ENCODE measurements around the gene ZFAND3. TPM values are rescaled to one million over a fixed set of nuclear protein-coding genes. Genes with fewer than 3 reads are reported as not detected.

Gene ZFAND3
- total and polyA plus RNA-seq, 2 donors (not counting 1 experiment from before 2014, with no cell fraction given) = 13.5 to 58.3 TPM

DNA sequence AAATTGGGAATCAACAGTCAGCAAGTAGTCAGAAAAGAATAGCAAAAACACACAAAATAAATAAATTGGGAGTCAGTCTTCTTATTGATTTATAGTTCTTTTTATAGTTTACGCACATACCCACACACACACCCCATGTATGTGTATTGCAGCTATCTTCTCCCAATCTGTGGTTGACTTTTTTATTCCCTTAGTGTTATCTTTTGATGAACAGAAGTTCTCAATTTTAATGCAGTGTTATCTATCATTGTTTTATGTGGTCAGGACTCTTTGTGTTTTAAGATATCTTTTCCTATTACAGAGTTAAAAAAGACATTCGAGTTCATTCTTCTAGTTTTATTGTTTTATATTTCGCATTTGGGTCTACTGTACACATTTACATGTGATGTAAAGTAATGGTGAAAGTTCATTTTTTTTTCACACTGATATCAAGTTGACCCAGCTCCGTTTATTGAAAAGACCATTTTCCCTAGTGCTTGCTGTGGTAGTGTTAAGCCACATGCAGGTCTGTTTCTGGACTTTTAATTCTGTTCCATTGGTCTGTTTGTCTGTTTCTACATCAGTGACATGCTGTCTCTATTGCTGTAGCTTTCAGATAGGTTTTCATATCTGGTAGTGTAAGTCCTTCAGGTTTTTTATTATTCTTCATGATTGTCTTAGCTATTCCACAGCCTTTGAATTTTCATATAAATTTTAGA is 78.4 kb downstream of the ZFAND3 start:
- no peak overlapping the region for H3K27ac Mint-ChIP-seq
- DNase-seq (no peak), ATAC-seq (ENCODE audit: low read depth) (no peak)
- Histone ChIP-seq H3K4me3 (ENCODE audit: control extremely low read depth in 1 of 5, extremely low read depth in 1 of 5, insufficient read depth in 1 of 5, low read depth in 2 of 5, low read length in 4 of 5) (no peak overlapping the region), H3K9me3 (ENCODE audit: control extremely low read depth in 1 of 3, control insufficient read depth in 2 of 3, insufficient read depth in 1 of 3, low read length in 2 of 3) (peaks cover 0 to 12% (median 0%) of the 10 kb centered on the region in 3 donors), H3K9ac (ENCODE audit: low read length) (no peak overlapping the region), H3K4me1 (ENCODE audit: control insufficient read depth in 2 of 2, insufficient read depth in 2 of 2, low read length in 2 of 2) (peaks cover 6 to 8% of the 10 kb centered on the region in 2 donors), H3K36me3 (replicated peaks in 1 of 2; ENCODE audit: control extremely low read depth in 1 of 2, control insufficient read depth in 1 of 2, extremely low read depth in 1 of 2, insufficient read depth in 2 of 2, low read length in 1 of 2) (peaks cover 0 to 3% of the 10 kb centered on the region in 2 experiments), H2AFZ (ENCODE audit: insufficient read depth, low read depth, low read length, poor library complexity, severe bottlenecking) (no peak overlapping the region), H3K79me2 (ENCODE audit: control insufficient read depth, insufficient read depth, low read length) (peaks cover 93% of the 10 kb centered on the region), H3K4me2 (replicated peaks; ENCODE audit: low read depth, low read length, poor library complexity, severe bottlenecking) (no peak overlapping the region), H3K27me3 (replicated peaks in 1 of 4; ENCODE audit: control extremely low read depth in 1 of 4, control insufficient read depth in 3 of 4, insufficient read depth in 4 of 4, low read length in 3 of 4) (no peaks in the 10 kb centered on the region), H3K27ac (ENCODE audit: low read length in 2 of 2) (no peak overlapping the region), H4K20me1 (ENCODE audit: control insufficient read depth, insufficient read depth, low read length, poor library complexity, severe bottlenecking) (peaks cover 31% of the 10 kb centered on the region)
- TF ChIP-seq, protein P1, sequence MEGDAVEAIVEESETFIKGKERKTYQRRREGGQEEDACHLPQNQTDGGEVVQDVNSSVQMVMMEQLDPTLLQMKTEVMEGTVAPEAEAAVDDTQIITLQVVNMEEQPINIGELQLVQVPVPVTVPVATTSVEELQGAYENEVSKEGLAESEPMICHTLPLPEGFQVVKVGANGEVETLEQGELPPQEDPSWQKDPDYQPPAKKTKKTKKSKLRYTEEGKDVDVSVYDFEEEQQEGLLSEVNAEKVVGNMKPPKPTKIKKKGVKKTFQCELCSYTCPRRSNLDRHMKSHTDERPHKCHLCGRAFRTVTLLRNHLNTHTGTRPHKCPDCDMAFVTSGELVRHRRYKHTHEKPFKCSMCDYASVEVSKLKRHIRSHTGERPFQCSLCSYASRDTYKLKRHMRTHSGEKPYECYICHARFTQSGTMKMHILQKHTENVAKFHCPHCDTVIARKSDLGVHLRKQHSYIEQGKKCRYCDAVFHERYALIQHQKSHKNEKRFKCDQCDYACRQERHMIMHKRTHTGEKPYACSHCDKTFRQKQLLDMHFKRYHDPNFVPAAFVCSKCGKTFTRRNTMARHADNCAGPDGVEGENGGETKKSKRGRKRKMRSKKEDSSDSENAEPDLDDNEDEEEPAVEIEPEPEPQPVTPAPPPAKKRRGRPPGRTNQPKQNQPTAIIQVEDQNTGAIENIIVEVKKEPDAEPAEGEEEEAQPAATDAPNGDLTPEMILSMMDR (IDR thresholded peaks at IDR 0.05) = no peak
- TF ChIP-seq EZH2 (IDR thresholded peaks at IDR 0.05; ENCODE audit: borderline replicate concordance, insufficient read depth, low read depth, low read length, poor library complexity, severe bottlenecking) = no peak
- ChIA-PET POLR2A (no interaction called here), CTCF (no interaction called here)
- no CpG with 5 or more reads among the region's 4 CpGs for WGBS (ENCODE audit: insufficient coverage)
- H3K9me3 Mint-ChIP-seq (ENCODE audit: insufficient read depth) = peaks cover 4% of the 10 kb centered on the region
- no peak overlapping the region for H3K4me3 Mint-ChIP-seq
- intact Hi-C loops (cut with micrococcal nuclease) = no loop called here
- H3K27me3 Mint-ChIP-seq = no peaks in the 10 kb centered on the region
- H3K4me1 Mint-ChIP-seq = peaks cover 51% of the 10 kb centered on the region
